NCI-H748 (cell line): Measurements from ENCODE around the gene DAAM2.

Experiments used
- DNase-seq: peaks from one replicate; lab custom pipeline; 2025; ENCODE audit not compliant: unreplicated experiment; lab: John Stamatoyannopoulos, UW

Gene DAAM2

GRCh38 chr6:39925191-39925930 is 133.2 kb downstream of the DAAM2 start:
- DNase-seq, result no peak

GRCh38 chr6:39925931-39926290 is 133.7 kb downstream of the DAAM2 start:
- DNase-seq, result no peak

GRCh38 chr6:39926668-39927067 is 134.5 kb downstream of the DAAM2 start:
- no peak for DNase-seq

- DNase-seq, result no peak
Observed at GRCh38 chr6:39927159-39927558, 135.0 kb downstream of the DAAM2 start.

GRCh38 chr6:39929039-39929732 is 137.0 kb downstream of the DAAM2 start:
- no peak for DNase-seq

- DNase-seq, result no peak
Observed at GRCh38 chr6:39929733-39930461, 137.7 kb downstream of the DAAM2 start.

GRCh38 chr6:39930540-39930939 is 138.4 kb downstream of the DAAM2 start:
- no peak for DNase-seq

- no peak for DNase-seq
Observed at GRCh38 chr6:39931607-39932006, 139.4 kb downstream of the DAAM2 start.

- DNase-seq, result no peak
Observed at GRCh38 chr6:39932386-39932910, 140.3 kb downstream of the DAAM2 start.

GRCh38 chr6:39933669-39934130 is 141.5 kb downstream of the DAAM2 start:
- DNase-seq, result peak; percentile 38

- peak; percentile 79 for DNase-seq
Observed at GRCh38 chr6:39934131-39934757, 142.1 kb downstream of the DAAM2 start, which contains the start of gene MOCS1. MOCS1 (minus strand) TSS chr6:39934462; CDS start chr6:39934417, 45 bp downstream.

- no peak for DNase-seq
Observed at GRCh38 chr6:39935241-39935640, 143.1 kb downstream of the DAAM2 start.

- no peak for DNase-seq
Observed at GRCh38 chr6:39936857-39937256, 144.7 kb downstream of the DAAM2 start.

GRCh38 chr6:39937686-39938333 is 145.6 kb downstream of the DAAM2 start:
- DNase-seq, result peak; percentile 64

- peak; percentile 21 for DNase-seq
Observed at GRCh38 chr6:39938773-39939654, 146.8 kb downstream of the DAAM2 start.

GRCh38 chr6:39941138-39941537 is 149.0 kb downstream of the DAAM2 start:
- DNase-seq, result no peak

GRCh38 chr6:39941820-39942219 is 149.6 kb downstream of the DAAM2 start:
- no peak for DNase-seq

GRCh38 chr6:39942903-39943580 is 150.9 kb downstream of the DAAM2 start:
- DNase-seq, result no peak

GRCh38 chr6:39945626-39946025 is 153.4 kb downstream of the DAAM2 start:
- DNase-seq, result no peak
